Fibroblast of skin of right biceps (primary cell): Measurements from ENCODE around the gene ESRRA.
A peak's percentile ranks its signal among the peaks of the same experiment; 100 is the strongest.
"Not testable (repeated sequence)": the region's sequence is repeated elsewhere in the genome, so short reads cannot be mapped to it uniquely, and the experiment has no call there.

Experiments
- DNase-seq: peaks from one replicate; pipeline ENCODE4 v3.0.0-alpha.2; 2013

ESRRA gene

DNA sequence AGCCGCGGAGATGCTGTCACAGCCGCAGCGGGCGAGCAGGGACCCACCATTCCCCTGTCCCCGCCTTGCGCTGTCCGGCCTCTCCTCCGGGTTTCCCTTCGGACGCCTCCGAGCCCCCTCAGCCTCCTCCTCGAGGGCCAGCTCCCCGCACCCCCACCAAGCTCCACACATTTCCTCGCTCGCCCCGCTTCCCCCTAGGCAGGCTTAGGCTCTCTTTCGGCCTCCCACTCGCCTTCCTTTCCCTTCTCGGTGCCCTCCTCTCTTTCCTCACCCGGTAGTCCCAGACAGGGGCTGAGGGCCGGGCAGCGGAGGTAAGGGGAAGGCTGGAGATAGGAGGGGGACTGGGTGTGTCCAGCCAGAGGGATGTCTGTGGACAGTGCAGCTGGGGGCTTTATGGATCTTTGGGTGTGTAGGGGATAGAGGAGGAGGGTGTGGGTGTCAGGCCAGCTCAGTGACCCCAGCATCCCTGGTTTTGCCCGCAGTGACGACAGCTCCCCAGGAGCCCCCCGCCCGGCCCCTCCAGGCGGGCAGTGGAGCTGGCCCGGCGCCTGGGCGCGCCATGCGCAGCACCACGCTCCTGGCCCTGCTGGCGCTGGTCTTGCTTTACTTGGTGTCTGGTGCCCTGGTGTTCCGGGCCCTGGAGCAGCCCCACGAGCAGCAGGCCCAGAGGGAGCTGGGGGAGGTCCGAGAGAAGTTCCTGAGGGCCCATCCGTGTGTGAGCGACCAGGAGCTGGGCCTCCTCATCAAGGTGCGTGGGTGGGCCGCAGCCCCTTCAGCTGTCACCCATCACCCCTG is 12.7 kb upstream of the ESRRA start:
- DNase-seq = no peak

DNA sequence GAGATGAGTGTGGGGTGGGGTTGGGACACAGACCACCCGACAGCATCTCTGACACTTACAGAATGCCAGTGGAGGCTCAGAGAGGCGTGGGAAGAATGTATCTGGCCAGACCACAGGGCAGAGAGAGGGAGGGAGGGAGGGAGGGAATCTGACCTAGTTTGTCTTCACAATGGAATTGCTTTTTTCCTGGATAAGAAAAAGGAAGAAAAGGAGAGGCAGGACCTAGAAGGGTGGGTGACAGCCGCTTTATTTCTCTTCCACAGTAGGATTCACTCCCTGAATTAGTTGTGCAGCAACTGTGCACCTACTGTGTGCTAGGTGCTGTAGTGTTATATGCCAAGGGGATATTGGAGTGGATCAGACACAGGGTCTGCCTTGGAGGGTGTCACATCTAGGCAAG is 10.6 kb upstream of the ESRRA start:
- no peak for DNase-seq

DNA sequence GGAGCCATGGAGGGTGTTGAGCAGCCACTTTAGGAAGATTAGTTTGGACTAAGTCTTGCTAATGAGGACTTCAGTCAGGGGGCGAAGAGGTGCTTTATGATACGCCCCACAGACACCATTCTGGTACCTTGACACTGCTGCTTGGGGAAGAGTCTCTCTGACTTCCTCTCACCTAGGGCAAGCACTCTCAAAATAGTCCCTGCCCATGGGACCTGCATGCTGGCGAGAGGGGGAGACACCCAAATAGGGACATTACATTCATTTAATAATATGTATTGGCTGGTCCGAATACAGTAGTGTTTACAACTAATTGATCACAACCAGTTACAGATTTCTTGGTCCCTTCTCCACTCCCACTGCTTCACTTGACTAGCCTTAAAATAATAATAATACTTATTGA is 9.6 kb upstream of the ESRRA start:
- no peak for DNase-seq

DNA sequence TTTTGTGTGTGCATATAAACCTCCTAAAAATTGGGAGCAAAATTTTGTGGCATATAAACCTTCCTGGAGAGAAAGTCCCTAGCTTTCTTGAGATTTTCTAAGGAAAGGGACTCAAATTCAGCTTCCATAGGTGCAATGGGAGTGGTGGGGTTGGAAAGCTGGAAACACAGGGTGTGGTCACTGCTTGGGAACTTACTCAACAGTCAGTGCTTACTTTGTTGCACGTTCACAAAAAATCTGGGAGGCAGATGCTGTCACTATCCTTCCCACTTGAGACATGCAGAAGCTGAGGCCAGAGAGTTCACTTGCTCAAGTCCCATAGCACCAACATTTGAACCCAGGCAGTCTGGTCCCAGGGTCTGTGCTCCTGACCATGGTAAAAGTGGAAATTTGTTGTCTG is 9.1 kb upstream of the ESRRA start:
- no peak for DNase-seq

DNA sequence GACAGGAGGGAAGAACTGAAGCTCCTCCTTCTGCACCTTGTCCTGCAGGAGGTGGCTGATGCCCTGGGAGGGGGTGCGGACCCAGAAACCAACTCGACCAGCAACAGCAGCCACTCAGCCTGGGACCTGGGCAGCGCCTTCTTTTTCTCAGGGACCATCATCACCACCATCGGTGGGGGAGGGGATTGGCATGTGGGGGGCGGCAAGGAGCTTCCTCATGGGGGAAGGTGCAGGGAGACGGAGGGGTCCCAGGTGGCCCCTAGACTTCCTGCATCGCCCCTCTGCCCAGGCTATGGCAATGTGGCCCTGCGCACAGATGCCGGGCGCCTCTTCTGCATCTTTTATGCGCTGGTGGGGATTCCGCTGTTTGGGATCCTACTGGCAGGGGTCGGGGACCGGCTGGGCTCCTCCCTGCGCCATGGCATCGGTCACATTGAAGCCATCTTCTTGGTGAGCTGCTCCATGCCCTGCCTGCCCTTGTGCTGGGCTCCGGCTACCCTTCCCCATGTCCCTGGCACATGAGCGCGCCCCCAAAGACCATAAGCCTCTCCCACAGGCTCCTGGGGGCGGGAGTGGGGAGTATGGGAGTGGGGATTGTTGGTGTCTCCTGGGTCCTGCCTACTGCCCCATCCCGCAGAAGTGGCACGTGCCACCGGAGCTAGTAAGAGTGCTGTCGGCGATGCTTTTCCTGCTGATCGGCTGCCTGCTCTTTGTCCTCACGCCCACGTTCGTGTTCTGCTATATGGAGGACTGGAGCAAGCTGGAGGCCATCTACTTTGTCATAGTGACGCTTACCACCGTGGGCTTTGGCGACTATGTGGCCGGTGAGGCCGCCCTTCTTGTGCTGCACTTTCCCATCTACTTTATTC is 8.3 kb upstream of the ESRRA start:
- no peak for DNase-seq

DNA sequence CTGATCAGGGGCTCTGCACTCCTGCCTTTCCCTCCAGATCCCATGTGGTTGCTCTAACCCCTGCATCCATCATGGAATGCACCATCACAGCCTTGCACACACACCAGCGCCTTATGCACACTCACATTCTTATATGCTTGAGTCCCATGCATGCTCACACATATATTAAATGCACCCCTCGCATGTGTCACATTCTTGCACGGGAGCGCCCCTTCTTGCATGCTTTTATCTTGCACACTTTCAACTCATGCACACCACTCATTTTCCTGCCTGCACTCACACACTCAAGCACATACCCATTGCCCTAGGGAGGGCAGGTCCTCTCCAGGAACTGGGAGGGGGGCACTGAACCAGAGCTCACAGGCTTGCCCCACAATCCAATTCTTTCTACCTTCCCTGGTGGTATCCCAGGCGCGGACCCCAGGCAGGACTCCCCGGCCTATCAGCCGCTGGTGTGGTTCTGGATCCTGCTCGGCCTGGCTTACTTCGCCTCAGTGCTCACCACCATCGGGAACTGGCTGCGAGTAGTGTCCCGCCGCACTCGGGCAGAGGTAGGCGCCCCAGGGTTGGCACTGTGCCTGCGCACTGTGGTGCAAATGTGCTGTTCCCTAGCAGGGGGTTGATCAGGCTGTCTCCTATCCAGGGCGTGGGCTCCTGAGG is 7.5 kb upstream of the ESRRA start:
- no peak for DNase-seq

DNA sequence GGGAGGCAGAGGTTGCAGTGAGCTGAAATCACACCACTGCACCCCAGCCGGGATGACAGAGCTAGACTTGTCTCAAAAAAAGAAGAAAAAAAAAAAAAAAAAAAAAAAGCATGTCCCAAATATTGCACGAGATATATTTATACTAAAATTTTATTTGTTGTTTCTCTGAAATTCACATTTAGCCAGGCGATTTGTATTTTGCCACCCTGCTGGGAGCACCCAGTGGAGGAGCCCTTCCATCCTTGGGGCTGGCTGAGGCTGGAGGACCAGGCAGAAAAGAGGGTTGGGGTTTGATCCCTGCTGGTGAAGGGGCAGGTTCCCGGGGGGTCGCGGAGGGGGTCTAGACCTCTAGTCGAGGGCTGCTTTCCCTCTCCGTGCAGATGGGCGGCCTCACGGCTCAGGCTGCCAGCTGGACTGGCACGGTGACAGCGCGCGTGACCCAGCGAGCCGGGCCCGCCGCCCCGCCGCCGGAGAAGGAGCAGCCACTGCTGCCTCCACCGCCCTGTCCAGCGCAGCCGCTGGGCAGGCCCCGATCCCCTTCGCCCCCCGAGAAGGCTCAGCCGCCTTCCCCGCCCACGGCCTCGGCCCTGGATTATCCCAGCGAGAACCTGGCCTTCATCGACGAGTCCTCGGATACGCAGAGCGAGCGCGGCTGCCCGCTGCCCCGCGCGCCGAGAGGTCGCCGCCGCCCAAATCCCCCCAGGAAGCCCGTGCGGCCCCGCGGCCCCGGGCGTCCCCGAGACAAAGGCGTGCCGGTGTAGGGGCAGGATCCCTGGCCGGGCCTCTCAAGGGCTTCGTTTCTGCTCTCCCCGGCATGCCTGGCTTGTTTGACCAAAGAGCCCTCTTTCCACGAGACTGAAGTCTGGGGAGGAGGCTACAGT is 6.1 kb upstream of the ESRRA start:
- DNase-seq = no peak

DNA sequence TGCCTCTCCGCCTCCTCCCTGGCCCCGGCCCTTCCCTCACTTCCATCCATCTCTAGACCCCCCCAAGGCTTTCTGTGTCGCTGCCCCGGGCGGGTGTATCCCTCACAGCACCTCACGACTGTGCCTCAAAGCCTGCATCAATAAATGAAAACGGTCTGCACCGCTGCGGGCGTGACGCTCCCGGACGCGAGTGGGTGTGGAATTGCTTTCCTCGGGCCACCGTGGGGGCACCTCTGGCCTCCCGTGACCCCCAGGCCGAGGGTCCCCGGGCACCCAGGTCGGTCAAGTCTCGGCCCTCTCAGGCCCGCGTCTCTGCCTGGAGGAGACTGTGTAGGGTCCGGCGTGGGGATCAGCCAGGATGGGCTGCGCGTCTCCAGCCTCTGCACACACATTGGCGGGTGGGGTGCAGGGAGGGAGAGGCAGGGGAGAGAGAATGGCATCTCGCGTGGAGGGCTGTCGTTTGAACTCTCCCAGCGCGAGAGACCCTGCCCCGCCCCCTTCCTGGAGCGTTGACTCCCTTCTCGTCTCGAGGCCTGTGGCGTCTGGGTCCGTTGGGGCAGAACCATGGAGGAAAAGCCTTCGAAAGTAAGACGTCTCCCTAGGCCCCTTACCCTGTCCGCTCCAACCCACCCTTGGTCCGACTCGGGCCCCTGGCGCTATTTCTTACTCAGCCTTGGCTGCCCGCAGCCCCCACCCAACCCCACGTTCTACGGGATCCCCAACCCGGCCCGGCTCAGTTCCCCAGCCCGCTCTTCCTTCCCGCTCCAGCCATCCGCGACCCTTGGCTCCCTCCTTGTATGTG is 5.3 kb upstream of the ESRRA start, which contains the start of gene CATSPERZ:
Gene CATSPERZ, plus strand, starts transcription at position 512 of the 802 bp plus-strand sequence. Its CDS starts 53 bp downstream, at position 565.
- no peak for DNase-seq

DNA sequence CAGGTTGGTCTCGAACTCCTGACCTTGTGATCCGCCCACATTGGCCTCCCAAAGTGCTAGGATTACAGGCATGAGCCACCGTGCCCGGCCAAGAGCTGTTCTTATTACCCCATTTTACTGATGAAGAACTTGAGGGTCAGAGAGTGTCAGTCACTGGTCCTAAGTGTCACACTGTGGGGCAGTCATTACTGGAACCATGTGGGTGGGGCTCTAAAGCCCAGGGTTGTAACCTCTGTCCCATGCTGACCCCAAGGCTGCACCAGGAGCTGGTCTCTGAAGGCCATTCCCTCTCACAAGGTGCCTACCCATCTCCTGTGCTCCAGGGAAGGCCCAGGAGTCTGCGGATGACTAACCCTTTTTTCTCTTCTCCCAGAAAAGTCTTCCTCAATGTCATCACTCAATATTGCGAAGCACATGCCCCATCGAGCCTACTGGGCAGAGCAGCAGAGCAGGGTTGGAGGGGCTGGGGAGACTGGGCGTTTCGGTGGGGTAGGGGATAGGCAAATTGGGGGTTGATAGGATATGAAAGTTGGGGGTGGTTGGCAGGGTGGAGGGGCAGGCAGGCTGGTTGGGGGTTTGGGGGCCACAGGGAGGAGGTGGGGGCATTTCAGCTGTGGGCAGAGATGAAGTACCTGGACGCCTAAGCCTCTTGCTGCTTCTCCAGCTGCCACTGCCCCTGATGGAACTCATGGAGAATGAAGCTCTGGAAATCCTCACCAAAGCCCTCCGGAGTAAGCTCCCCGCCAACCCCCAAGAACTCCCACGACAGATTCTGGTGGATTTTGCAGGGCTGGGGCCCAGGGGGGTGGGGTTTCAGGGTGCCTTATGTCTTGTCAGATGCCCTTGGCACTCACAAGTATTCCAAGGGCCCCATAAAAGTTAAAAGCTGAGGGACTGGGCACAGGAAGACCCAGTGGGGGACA is 2.0 kb upstream of the ESRRA start:
- DNase-seq = no peak

DNA sequence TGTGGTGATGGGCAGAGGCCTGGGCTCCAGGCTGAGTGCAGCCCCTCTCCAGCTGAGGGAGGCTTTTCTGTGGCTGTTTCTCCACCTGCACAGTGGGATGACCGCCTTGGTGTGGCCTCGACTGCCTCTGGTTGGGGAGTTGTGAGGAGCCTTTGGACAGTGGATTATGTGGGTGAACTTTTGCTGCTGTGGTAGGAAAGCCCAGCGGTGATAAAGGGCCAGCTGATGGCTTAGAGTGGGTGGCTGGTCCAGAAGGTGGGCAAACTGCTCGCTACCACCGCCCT is 1.4 kb upstream of the ESRRA start:
- no peak for DNase-seq

DNA sequence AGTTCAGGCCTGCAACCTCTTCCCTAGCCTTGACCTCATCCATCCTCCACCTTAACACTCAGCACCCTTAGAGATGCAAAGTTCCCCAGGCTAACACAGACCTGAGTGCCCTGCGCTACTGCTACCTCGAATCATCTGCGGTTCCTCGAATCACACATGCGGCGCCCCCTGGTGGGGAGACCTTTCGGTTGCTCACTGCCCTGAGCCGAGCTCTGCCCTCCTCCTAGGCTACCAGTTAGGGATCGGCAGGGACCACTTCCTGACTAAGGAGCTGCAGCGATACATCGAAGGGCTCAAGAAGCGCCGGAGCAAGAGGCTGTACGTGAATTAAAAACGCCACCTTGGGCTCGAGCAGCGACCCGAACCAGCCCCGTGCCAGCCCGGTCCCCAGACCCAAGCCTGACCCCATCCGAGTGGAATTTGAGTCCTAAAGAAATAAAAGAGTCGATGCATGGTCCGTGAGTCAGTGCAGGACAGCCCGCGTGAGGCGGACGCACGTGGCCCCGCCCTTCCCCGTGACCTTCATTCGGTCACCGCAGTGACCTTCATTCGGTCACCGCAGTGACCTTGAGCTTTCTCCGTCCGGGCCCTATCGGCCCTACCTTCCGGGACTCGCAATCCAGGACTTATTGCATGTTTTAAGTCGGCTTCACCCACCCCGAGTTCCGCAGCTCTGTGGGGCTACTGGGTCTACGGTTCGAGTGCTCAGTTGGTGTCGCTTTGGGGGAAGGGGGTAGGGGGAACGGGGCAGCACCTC is 830 bp upstream of the ESRRA start:
- peak; percentile 86 for DNase-seq

DNA sequence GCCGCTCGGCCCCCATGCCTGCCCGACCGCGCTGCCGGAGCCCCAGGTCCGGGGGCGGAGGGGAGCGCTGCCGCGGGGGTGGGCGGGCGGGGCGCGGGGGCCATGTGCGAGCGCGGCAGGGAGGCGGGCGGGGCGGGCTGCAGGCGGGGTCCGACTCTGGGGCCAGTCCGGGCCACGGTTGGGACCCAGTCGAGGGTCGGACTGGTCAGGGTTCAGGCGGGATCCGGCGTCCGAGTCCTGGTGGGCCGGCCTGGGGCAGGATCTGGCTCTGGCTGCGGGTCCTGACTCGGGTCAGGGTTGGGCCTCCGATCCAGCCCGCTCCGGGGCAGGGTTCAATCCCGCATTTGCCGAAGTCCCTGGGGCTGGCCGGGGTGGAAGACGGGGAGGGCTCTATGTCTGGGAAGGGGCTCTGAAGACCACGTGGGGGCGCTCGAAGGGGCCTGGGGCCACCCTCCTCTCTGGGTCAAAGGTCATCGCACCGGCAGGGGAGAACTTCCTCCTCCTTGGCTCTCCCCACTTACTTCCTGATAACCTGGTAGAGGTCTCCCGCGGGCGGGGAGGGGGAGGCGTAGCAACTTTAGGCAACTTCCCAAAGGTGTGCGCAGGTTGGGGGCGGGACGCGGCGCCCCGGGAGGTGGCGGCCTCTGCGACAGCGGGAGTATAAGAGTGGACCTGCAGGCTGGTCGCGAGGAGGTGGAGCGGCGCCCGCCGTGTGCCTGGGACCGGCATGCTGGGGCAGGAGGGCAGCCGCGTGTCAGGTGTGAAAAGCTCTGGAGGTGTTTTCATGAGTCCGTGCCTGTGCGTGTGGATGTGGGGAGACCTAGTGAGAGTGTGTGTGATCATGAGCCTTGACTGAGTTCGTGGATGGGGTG is 603 bp downstream of the ESRRA start:
- DNase-seq = peak; percentile 58

DNA sequence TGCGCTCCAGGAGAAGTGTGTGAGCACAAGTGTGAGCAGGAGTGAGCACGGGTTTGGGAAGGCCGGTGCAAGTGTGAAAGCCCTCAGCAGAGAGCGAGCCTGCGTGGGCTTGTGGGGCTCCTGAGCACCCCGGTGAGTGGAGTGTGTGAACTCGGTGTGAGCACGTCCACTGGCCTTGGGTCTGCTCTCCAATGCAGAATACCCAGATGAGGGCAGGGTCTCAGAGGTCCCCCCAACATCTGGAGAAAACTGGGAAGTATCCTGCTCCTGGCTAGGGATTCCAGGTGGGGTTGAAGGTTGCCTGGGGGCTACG is 1.2 kb downstream of the ESRRA start:
- DNase-seq = no peak

DNA sequence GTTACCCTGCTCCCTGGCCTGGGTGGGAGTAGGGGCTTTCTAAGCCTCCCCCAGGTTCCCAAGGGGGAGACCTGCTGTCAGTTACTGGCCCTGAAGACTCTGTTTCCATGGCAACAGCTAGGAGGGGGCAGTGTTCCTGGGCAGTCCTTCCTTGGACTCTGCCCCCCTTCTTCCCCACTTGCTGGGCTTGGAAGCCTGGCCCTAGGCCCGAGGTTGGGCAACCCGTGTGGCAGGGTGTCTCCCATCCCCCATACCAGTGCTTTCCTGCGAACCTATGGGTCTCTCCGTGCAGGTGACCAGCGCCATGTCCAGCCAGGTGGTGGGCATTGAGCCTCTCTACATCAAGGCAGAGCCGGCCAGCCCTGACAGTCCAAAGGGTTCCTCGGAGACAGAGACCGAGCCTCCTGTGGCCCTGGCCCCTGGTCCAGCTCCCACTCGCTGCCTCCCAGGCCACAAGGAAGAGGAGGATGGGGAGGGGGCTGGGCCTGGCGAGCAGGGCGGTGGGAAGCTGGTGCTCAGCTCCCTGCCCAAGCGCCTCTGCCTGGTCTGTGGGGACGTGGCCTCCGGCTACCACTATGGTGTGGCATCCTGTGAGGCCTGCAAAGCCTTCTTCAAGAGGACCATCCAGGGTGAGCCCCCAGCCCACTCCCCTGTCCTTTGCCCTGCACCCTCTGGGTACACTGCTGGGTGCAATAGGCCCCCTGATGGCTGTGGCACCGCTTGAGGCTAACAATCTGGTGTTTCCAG is 1.7 kb downstream of the ESRRA start:
- no peak for DNase-seq

DNA sequence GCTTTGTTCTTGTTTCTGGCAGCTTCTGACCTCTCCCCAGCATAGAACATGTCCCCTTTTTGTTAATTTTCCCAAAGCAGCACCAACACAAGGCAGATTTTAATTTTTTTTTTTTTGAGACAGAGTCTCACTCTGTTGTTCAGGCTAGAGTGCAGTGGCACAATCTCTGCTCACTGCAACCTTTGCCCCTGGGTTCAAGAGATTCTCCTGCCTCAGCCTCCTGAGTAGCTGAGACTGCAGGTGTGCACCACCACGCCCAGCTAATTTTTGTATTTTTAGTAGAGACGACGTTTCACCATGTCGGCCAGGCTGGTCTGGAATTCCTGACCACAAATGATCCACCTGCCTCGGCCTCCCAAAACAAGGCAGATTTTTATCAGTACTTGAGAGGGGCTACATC is 2.5 kb downstream of the ESRRA start:
- not testable (repeated sequence) for DNase-seq

DNA sequence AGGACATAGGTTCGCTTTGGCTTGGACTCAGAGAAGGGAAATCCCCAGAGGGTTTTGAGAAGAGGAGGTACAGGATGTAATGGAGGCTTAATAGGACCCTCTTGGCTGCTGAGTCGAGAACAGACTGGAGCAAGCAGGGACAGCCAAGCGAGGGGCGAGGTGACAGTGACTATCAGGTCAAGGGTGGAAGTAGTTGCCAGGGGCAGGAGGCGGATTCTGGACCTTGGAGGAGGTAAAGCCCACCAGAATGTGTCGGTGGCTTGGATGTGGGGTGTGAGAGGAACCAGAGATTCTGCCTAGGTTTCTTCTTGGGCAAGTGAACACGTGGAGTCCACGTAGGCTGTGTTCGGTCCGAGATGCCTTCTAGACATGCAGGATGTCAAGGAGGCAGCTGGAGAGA is 7.6 kb downstream of the ESRRA start:
- no peak for DNase-seq

DNA sequence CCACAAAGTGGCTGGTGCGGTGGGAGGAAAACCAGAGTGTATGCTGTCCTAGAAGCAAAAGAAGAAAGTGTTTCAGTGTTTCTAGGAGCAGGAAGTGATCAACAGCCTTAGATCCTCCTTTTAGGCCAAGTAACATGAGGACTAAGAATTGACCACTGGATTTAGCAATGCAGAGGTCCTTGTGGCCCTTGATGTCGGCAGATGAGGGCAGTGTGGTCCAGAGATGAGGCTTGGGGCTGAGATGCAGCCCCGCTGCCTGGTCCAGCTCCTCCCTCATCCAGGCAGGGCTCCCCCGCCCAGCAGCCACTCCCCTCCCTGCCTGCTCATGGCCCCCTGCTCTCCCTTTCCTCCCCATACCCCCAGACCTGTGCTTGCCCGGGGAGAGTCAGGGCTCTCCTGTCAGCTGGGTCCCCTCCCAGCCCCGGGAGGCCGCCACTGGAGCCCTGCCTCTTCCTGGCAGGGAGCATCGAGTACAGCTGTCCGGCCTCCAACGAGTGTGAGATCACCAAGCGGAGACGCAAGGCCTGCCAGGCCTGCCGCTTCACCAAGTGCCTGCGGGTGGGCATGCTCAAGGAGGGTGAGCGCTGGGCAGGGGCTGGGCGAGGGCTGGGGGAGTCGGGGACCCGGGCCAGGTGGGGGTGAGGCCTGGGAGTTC is 8.3 kb downstream of the ESRRA start:
- DNase-seq = no peak
